ENCODE results near the gene PCDH7. TPM values are rescaled to one million over a fixed set of nuclear protein-coding genes. Genes with fewer than 3 reads are reported as not detected.

The PCDH7 gene
- total RNA-seq, 4 donors from 2014 or later = 225 to 364 (median 314) TPM

GRCh38 chr4:30756553-30756952 lies 36.4 kb downstream of the PCDH7 start:
- no peak for ATAC-seq
- Histone ChIP-seq H3K9me3 (no peaks in the 10 kb centered on the region), H3K27me3 (no peaks in the 10 kb centered on the region), H3K4me3 (no peak overlapping the region), H3K27ac (peak overlapping the region in 3 of 4 donors; percentile 18 to 25 (median 20)), H3K4me1 (peaks cover 0 to 44% (median 4%) of the 10 kb centered on the region in 3 donors), H3K36me3 (no peaks in the 10 kb centered on the region)
- no peak for TF ChIP-seq CTCF (IDR thresholded peaks at IDR 0.05)
- 81 to 89% methylated on average over 3 of the region's 3 CpGs for WGBS, 2 donors (ENCODE audit: low coverage in 1 of 2)

- H3K27ac ChIP-seq = peak overlapping the region in 3 of 4 donors; percentile 18 to 25 (median 20)
- H3K4me3 ChIP-seq = no peak overlapping the region
- no peaks in the 10 kb centered on the region for H3K27me3 ChIP-seq
- ATAC-seq = no peak
- peaks cover 0 to 44% (median 4%) of the 10 kb centered on the region in 3 donors for H3K4me1 ChIP-seq
- WGBS, 2 donors (ENCODE audit: low coverage in 1 of 2) = 66 to 68% methylated on average over 6 of the region's 6 CpGs
- TF ChIP-seq POLR2A (IDR thresholded peaks at IDR 0.05) = no peak
- TF ChIP-seq POLR2AphosphoS5 (IDR thresholded peaks at IDR 0.05) = peak; percentile 78
- H3K9me3 ChIP-seq = no peaks in the 10 kb centered on the region
- H3K36me3 ChIP-seq = no peaks in the 10 kb centered on the region
These were observed 37.2 kb downstream of the PCDH7 start for GRCh38 chr4:30757357-30757756.

- Histone ChIP-seq H3K36me3 (no peaks in the 10 kb centered on the region), H3K27ac (peak overlapping the region in 2 of 4 donors; percentile 1 to 19), H3K27me3 (no peaks in the 10 kb centered on the region), H3K9me3 (no peaks in the 10 kb centered on the region), H3K4me1 (peaks cover 0 to 37% (median 3%) of the 10 kb centered on the region in 3 donors), H3K4me3 (no peak overlapping the region)
- TF ChIP-seq EP300 (IDR thresholded peaks at IDR 0.05) (no peak), POLR2A (IDR thresholded peaks at IDR 0.05) (no peak), POLR2AphosphoS5 (IDR thresholded peaks at IDR 0.05) (no peak), CTCF (IDR thresholded peaks at IDR 0.05) (no peak)
- no peak for ATAC-seq
These were observed 40.4 kb downstream of the PCDH7 start for GRCh38 chr4:30760551-30760950.

GRCh38 chr4:30763321-30763727 lies 43.2 kb downstream of the PCDH7 start:
- peak overlapping the region in 2 of 4 donors; percentile 2 to 42 for H3K27ac ChIP-seq
- no peak for ATAC-seq
- H3K36me3 ChIP-seq = no peaks in the 10 kb centered on the region
- peak overlapping the region in 1 of 2 donors; percentile 12 for H3K4me3 ChIP-seq
- WGBS, 2 donors (ENCODE audit: low coverage in 1 of 2) = 10 to 26% methylated on average over 3 of the region's 3 CpGs
- H3K27me3 ChIP-seq = no peaks in the 10 kb centered on the region
- peaks cover 3 to 37% (median 4%) of the 10 kb centered on the region in 3 donors for H3K4me1 ChIP-seq
- H3K9me3 ChIP-seq = no peaks in the 10 kb centered on the region
- no peak for TF ChIP-seq CTCF (IDR thresholded peaks at IDR 0.05)
- no peak for TF ChIP-seq POLR2AphosphoS5 (IDR thresholded peaks at IDR 0.05)
- TF ChIP-seq POLR2A (IDR thresholded peaks at IDR 0.05) = no peak
- no peak for TF ChIP-seq EP300 (IDR thresholded peaks at IDR 0.05)

- TF ChIP-seq POLR2A (IDR thresholded peaks at IDR 0.05) (no peak), CTCF (IDR thresholded peaks at IDR 0.05) (no peak), POLR2AphosphoS5 (IDR thresholded peaks at IDR 0.05) (no peak), EP300 (IDR thresholded peaks at IDR 0.05) (no peak)
- ATAC-seq = no peak
- peaks cover 3 to 54% (median 6%) of the 10 kb centered on the region in 3 donors for H3K4me1 ChIP-seq
- H3K9me3 ChIP-seq = no peaks in the 10 kb centered on the region
- no peak overlapping the region for H3K27ac ChIP-seq
- WGBS, 2 donors (ENCODE audit: low coverage in 1 of 2) = 78 to 83% methylated on average over 2 to 4 of the region's 4 CpGs
- H3K36me3 ChIP-seq = no peaks in the 10 kb centered on the region
- H3K27me3 ChIP-seq = no peaks in the 10 kb centered on the region
- H3K4me3 ChIP-seq = no peak overlapping the region
These were observed 44.9 kb downstream of the PCDH7 start for GRCh38 chr4:30765022-30765421.

All from gastroesophageal sphincter (tissue), 4 donors.